HFFc6 (cell line): ENCODE results near the gene RAD17. TPM values are rescaled to one million over a fixed set of nuclear protein-coding genes. Genes with fewer than 3 reads are reported as not detected.

ENCODE experiments used
- DNase-seq: peaks from one replicate; pipeline ENCODE4 v3.0.0-alpha.2; 2018
- H3K27ac Mint-ChIP-seq: 2 replicates; pipeline ENCODE4 v1.8.0; 2020; ENCODE audit warnings: mild to moderate bottlenecking, mixed read lengths
- H3K27me3 Mint-ChIP-seq: 2 replicates; pipeline ENCODE4 v1.8.0; 2021; ENCODE audit warnings: mild to moderate bottlenecking, moderate library complexity, mixed read lengths; ENCODE audit not compliant: insufficient read depth
- H3K36me3 Mint-ChIP-seq: 2 replicates; pipeline ENCODE4 v1.8.0; 2021; ENCODE audit warnings: low read depth, mixed read lengths
- H3K4me1 Mint-ChIP-seq: 2 replicates; pipeline ENCODE4 v1.8.0; 2020; ENCODE audit warnings: low read depth, mixed read lengths
- H3K4me3 Mint-ChIP-seq: 2 replicates; pipeline ENCODE4 v1.8.0; 2020; ENCODE audit warnings: mild to moderate bottlenecking, moderate library complexity, mixed read lengths
- H3K9me3 Mint-ChIP-seq: 2 replicates; pipeline ENCODE4 v1.8.0; 2020; ENCODE audit warnings: mild to moderate bottlenecking, mixed read lengths
- CTCF ChIP-seq: fragments of 200-600 bp; sonication (generic); IDR thresholded peaks from 2 replicates; pipeline ENCODE4 v1.5.0; 2021; ENCODE audit warnings: antibody characterized with exemption, mild to moderate bottlenecking
- total RNA-seq, 6 experiments: library from RNA; stranded (reverse); fragmentation: NEBNext Ultra II Directional; extraction: Animal tissue kit (Norgen Biotek cat#: 25700); gene quantifications; 2 replicates in 1 of 6; 3 replicates in 5 of 6; pipeline ENCODE4 v1.2.3, GENCODE V29; 2021

The RAD17 gene
- total RNA-seq, 6 experiments from 2014 or later: 17.3 to 22.2 (median 19.1) TPM

GRCh38 chr5:69359699-69360098 is 9.9 kb upstream of the RAD17 start:
- H3K4me1 Mint-ChIP-seq: peaks cover 20% of the 10 kb centered on the region
- TF ChIP-seq CTCF: no peak
- H3K9me3 Mint-ChIP-seq: no peaks in the 10 kb centered on the region
- H3K27ac Mint-ChIP-seq: no peak overlapping the region
- H3K27me3 Mint-ChIP-seq: no peaks in the 10 kb centered on the region; the same call in 1 of the 2 replicates
- H3K36me3 Mint-ChIP-seq: peaks cover 34% of the 10 kb centered on the region
- no peak for DNase-seq
- no peak overlapping the region for H3K4me3 Mint-ChIP-seq

GRCh38 chr5:69360442-69360841 is 9.2 kb upstream of the RAD17 start:
- H3K4me1 Mint-ChIP-seq: peaks cover 28% of the 10 kb centered on the region
- H3K4me3 Mint-ChIP-seq: no peak overlapping the region
- peaks cover 40% of the 10 kb centered on the region for H3K36me3 Mint-ChIP-seq
- DNase-seq: no peak
- no peak overlapping the region for H3K27ac Mint-ChIP-seq
- no peaks in the 10 kb centered on the region for H3K9me3 Mint-ChIP-seq
- no peak for TF ChIP-seq CTCF
- no peaks in the 10 kb centered on the region; the same call in 1 of the 2 replicates for H3K27me3 Mint-ChIP-seq

GRCh38 chr5:69364414-69364813 is 5.2 kb upstream of the RAD17 start:
- Mint-ChIP-seq H3K4me3 (no peak overlapping the region), H3K27me3 (no peaks in the 10 kb centered on the region), H3K9me3 (no peaks in the 10 kb centered on the region), H3K27ac (no peak overlapping the region), H3K4me1 (peaks cover 27% of the 10 kb centered on the region), H3K36me3 (peaks cover 45% of the 10 kb centered on the region)
- peak; percentile 20 for DNase-seq
- peak; percentile 75 for TF ChIP-seq CTCF

- no peak for TF ChIP-seq CTCF
- Mint-ChIP-seq H3K9me3 (no peaks in the 10 kb centered on the region), H3K4me1 (peaks cover 27% of the 10 kb centered on the region), H3K27ac (no peak overlapping the region; the same call in 1 of the 2 replicates), H3K27me3 (no peaks in the 10 kb centered on the region), H3K4me3 (no peak overlapping the region), H3K36me3 (peaks cover 45% of the 10 kb centered on the region)
- no peak for DNase-seq
Measured at GRCh38 chr5:69364850-69365249, 4.8 kb upstream of the RAD17 start.

GRCh38 chr5:69367697-69368279 is 1.8 kb upstream of the RAD17 start:
- H3K27me3 Mint-ChIP-seq: no peaks in the 10 kb centered on the region
- peak overlapping the region; percentile 98 for H3K27ac Mint-ChIP-seq
- H3K36me3 Mint-ChIP-seq: peaks cover 39% of the 10 kb centered on the region
- no peak for DNase-seq
- H3K4me3 Mint-ChIP-seq: peak overlapping the region; percentile 98
- no peaks in the 10 kb centered on the region for H3K9me3 Mint-ChIP-seq
- H3K4me1 Mint-ChIP-seq: peaks cover 44% of the 10 kb centered on the region
- TF ChIP-seq CTCF: no peak
